ENCODE measurements around the gene SHH. TPM values are rescaled to one million over a fixed set of nuclear protein-coding genes. Genes with fewer than 3 reads are reported as not detected.

Gene SHH
- total and polyA plus RNA-seq, 2 of the 4 experiments (the other 2 are of a cell fraction) = under 0.01 to 0.03 TPM

DNA sequence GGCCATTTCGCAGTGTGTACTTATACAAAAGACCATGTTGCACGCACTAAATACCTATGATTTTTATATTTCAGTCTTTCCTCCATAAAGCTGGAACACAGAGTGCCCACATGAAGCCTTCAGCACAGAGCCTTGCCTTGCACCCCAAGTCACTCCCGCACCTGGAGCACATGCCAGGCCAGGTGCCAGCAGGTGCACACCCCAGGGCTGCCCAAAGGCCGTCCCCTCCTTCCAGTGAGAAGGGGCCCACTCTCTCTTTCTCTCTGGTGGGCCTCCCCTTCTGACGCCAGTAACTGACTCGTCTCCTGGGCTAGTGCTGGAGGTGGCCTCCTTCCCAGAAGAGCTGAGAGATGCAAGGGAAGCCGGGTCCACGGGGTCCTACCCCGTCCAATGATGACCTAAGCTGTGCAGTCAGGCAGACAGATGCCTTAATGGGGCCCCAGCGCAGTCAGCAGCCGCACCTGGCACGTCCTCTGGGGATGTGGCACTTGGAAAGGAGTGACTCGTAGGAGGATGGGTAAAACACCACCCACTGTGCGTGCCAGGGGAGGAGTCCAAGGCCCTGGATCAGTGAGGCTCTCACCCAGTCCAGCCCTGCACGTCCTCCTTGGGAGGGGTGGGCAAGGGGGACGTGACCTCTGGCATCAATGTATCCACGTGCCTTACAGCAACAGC lies 17.7 kb upstream of the SHH start:
- no peaks in the 10 kb centered on the region for H3K36me3 ChIP-seq (ENCODE audit: control insufficient read depth, insufficient read depth, low read length)
- dilution Hi-C loops (cut with HindIII; ENCODE audit: low sequenced_read_pairs, unreplicated experiment) = no loop called here
- H3K4me2 ChIP-seq (ENCODE audit: low read depth, low read length) = no peak overlapping the region
- no peak overlapping the region for H3K23ac ChIP-seq (ENCODE audit: low read depth, low read length)
- no peak overlapping the region for H3K4ac ChIP-seq (ENCODE audit: low read depth, low read length)
- BruUV-seq (replicated peaks) = no TSS peak
- 80% methylated on average over 2 of the region's 17 CpGs; no CpG with 5 or more reads in 1 of the 2 experiments for WGBS, 2 experiments (ENCODE audit: extremely low coverage in 2 of 2, insufficient read length in 1 of 2)
- H2BK120ac ChIP-seq (ENCODE audit: low read depth, low read length) = no peak overlapping the region
- POLR2A ChIA-PET (ENCODE audit: unreplicated experiment) = no interaction called here
- H4K20me1 ChIP-seq (ENCODE audit: insufficient read depth, low read length) = no peaks in the 10 kb centered on the region
- no peak for DNase-seq
- no peak for ATAC-seq (ENCODE audit: low read depth)
- no peak overlapping the region for H3K27ac ChIP-seq (ENCODE audit: insufficient read depth, low read length)
- no peaks in the 10 kb centered on the region for H3K4me1 ChIP-seq (ENCODE audit: control insufficient read depth, insufficient read depth, low read length)
- H3K27me3 ChIP-seq (ENCODE audit: control insufficient read depth, insufficient read depth, low read length) = no peaks in the 10 kb centered on the region
- no peak overlapping the region for H2AK9ac ChIP-seq (replicated peaks; ENCODE audit: low read depth, low read length, poor library complexity)
- no peak overlapping the region for H3K9ac ChIP-seq (ENCODE audit: low read depth, low read length)
- no peak overlapping the region for H3K4me3 ChIP-seq (ENCODE audit: insufficient read depth, low read depth, low read length)
- peaks cover 4% of the 10 kb centered on the region; the same call in 1 of the 2 replicates for H3K9me3 ChIP-seq (ENCODE audit: control insufficient read depth, insufficient read depth, low read length)
- no peak overlapping the region for H3K14ac ChIP-seq (replicated peaks; ENCODE audit: low read depth, low read length)
- H2AFZ ChIP-seq (replicated peaks; ENCODE audit: low read length, poor library complexity) = no peak overlapping the region
- H2BK5ac ChIP-seq (ENCODE audit: low read depth, low read length, poor library complexity, severe bottlenecking) = no peak overlapping the region
- H3K79me1 ChIP-seq (ENCODE audit: low read depth in 1 of 2, low read length in 2 of 2) = no peaks in the 10 kb centered on the region
- no peak overlapping the region for H2BK20ac ChIP-seq (ENCODE audit: low read depth, low read length)
- no peak overlapping the region for H4K91ac ChIP-seq (ENCODE audit: insufficient read depth, low read depth, low read length)
- H2BK15ac ChIP-seq (ENCODE audit: low read depth, low read length) = no peak overlapping the region
- H4K5ac ChIP-seq (ENCODE audit: low read depth, low read length) = no peak overlapping the region
- intact Hi-C loops (cut with micrococcal nuclease) = no loop called here
- TF ChIP-seq RCOR1 (IDR thresholded peaks at IDR 0.05; ENCODE audit: insufficient replicate concordance, low read length) (no peak), CEBPB (IDR thresholded peaks at IDR 0.05; ENCODE audit: low read depth, low read length) (no peak), RAD21 (IDR thresholded peaks at IDR 0.05; ENCODE audit: low read length) (no peak), POLR2A (IDR thresholded peaks at IDR 0.05; ENCODE audit: low read depth, low read length) (no peak), MAFK (IDR thresholded peaks at IDR 0.05; ENCODE audit: low read depth, low read length) (no peak), SMC3 (IDR thresholded peaks at IDR 0.05; ENCODE audit: low read depth, low read length) (no peak), MAZ (IDR thresholded peaks at IDR 0.05; ENCODE audit: borderline replicate concordance, low read depth, low read length) (no peak), BHLHE40 (IDR thresholded peaks at IDR 0.05; ENCODE audit: low read depth, low read length) (no peak), NFE2L2 (IDR thresholded peaks at IDR 0.05; ENCODE audit: low read depth, low read length) (no peak), CHD1 (IDR thresholded peaks at IDR 0.05; ENCODE audit: low read depth, low read length) (no peak), FOS (IDR thresholded peaks at IDR 0.05; ENCODE audit: low read depth, low read length) (no peak), MXI1 (IDR thresholded peaks at IDR 0.05; ENCODE audit: borderline replicate concordance, low read depth, low read length) (no peak), RFX5 (IDR thresholded peaks at IDR 0.05; ENCODE audit: low read depth, low read length) (no peak)
- TF ChIP-seq, protein P1, sequence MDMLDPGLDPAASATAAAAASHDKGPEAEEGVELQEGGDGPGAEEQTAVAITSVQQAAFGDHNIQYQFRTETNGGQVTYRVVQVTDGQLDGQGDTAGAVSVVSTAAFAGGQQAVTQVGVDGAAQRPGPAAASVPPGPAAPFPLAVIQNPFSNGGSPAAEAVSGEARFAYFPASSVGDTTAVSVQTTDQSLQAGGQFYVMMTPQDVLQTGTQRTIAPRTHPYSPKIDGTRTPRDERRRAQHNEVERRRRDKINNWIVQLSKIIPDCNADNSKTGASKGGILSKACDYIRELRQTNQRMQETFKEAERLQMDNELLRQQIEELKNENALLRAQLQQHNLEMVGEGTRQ (IDR thresholded peaks at IDR 0.05; ENCODE audit: low read depth, low read length) = no peak
- H2AK5ac ChIP-seq (ENCODE audit: low read depth, low read length) = no peak overlapping the region
- no peak overlapping the region for H3K56ac ChIP-seq (ENCODE audit: extremely low read depth, insufficient read depth, low read length)
- H3K9me1 ChIP-seq (ENCODE audit: insufficient read depth, low read length) = no peaks in the 10 kb centered on the region
- CTCF ChIA-PET = no interaction called here
- H3K18ac ChIP-seq (ENCODE audit: low read depth, low read length) = no peak overlapping the region
- H4K8ac ChIP-seq (ENCODE audit: low read depth in 2 of 2, low read length in 2 of 2) = no peak overlapping the region
- in situ Hi-C loops (cut with MboI; ENCODE audit: low sequenced_read_pairs) = no loop called here
